Measurements from ENCODE around the gene ARID5B.

The ARID5B gene

GRCh38 chr10:62113680-62114079, 212.2 kb downstream of the ARID5B start:
- DNase-seq = no peak

DNA sequence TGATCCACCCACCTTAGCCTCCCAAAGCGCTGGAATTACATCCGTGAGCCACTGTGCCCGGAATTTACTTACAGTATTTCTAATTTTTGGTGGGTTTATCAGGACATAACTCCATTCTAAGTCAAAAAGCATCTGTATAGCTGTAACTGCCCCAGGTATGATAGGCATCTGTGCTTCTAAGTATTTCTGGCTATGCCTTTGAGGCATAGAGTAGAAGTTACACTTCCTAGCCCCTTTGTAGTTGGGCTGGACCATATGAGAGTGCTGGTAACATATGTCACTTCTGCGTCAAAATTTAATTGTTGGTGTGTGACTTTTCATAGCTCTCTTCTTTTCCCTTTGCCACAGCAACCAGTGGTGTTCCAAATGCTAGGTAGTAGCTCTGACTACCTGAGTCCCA, 213.8 kb downstream of the ARID5B start:
- no peak for DNase-seq

- no peak for DNase-seq
Observed at GRCh38 chr10:62115842-62116241, 214.3 kb downstream of the ARID5B start.

GRCh38 chr10:62116896-62117295, 215.4 kb downstream of the ARID5B start:
- DNase-seq = no peak

DNA sequence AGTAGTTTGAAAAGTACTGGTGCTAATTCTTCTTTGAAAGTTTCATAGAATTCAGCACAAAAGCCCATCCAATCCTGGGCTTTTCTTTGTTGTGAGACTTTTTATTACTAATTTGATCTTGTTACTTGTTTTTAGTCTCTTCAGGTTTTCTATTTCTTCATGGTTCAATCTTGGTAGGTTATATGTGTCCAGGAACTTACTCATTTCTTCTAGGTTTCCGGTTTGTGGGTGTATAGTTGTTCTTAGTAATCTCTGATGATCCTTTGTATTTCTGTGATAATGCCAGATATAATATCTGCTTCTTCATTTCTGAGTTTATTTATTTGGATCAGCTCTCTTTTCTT, 219.7 kb downstream of the ARID5B start:
- DNase-seq = no peak

- no peak for DNase-seq
Observed at GRCh38 chr10:62127975-62128374, 226.5 kb downstream of the ARID5B start.

- no peak for DNase-seq
Observed at GRCh38 chr10:62130948-62131347, 229.4 kb downstream of the ARID5B start.

DNA sequence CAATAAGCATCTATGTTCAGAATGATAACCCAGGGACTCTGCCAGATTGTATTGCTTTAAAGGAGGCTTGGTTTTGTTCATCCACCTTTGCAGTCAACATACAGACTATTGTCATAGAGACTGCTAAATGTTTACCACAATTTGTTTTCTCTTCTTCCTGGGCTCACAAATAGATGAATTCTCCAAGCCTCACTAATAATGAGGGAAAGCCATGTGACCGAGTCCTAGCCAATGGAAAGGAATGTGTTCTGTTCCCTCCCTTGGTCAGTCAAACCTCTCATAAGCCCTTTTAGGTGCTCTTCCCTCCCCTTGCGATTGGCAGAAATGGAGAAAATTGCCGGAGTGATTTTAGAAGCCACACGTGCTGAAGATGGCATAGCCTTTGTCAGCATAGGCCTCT, 230.2 kb downstream of the ARID5B start:
- DNase-seq = no peak

DNA sequence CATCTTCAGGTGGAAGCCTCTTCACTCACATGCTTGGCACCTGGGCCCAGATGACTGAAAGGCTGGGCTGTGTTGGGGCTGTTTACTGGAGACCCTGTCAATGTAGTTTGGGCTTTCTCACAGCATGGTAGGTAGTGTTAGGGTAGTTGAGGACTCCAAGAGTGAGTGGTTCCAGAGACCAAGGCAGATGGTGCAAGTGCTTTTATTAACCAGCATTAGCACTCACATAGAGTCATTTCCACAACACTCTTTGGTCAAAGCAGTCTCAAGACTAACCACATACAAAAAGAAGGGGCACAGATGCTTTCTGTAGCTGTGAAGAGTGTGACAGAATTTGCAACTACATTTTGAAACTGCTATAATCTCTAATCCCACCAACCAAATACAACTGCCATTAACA, 232.1 kb downstream of the ARID5B start:
- no peak for DNase-seq

- no peak for DNase-seq
Observed at GRCh38 chr10:62136931-62137330, 235.4 kb downstream of the ARID5B start.

All from activated T-cell treated with anti-CD3 and anti-CD28 coated beads, Interleukin-2, amount 50 U/mL, for 1 hour (primary cell).